AG10803 (cell line): ENCODE results near the gene C12orf60.
A peak's percentile ranks its signal among the peaks of the same experiment; 100 is the strongest.

Experiments
- DNase-seq: peaks from one replicate; pipeline ENCODE4 v3.0.0; 2010; ENCODE audit warnings: low read depth
- H3K4me3 ChIP-seq: 2 replicates; pipeline ENCODE4 v1.5.1; 2011; ENCODE audit warnings: mild to moderate bottlenecking, low read length, control low read depth
- CTCF ChIP-seq: conservative IDR thresholded peaks from 2 replicates; pipeline ENCODE4 v1.5.1; 2011; ENCODE audit warnings: mild to moderate bottlenecking, low read length, control low read depth, inconsistent platforms

C12orf60 gene

GRCh38 chr12:14779834-14780233, 23.6 kb upstream of the C12orf60 start:
- no peak overlapping the region for H3K4me3 ChIP-seq
- no peak for TF ChIP-seq CTCF
- DNase-seq: no peak

- H3K4me3 ChIP-seq: peak overlapping the region; percentile 28; the same call in 1 of the 2 replicates
- no peak for DNase-seq
- no peak for TF ChIP-seq CTCF
These were observed 22.6 kb upstream of the C12orf60 start for GRCh38 chr12:14780859-14781258.

GRCh38 chr12:14781563-14781962, 21.9 kb upstream of the C12orf60 start:
- no peak for DNase-seq
- H3K4me3 ChIP-seq: no peak overlapping the region
- TF ChIP-seq CTCF: no peak

- no peak for DNase-seq
- no peak for TF ChIP-seq CTCF
- H3K4me3 ChIP-seq: no peak overlapping the region
These were observed 20.7 kb upstream of the C12orf60 start for GRCh38 chr12:14782756-14783155.

- H3K4me3 ChIP-seq: no peak overlapping the region
- DNase-seq: no peak
- TF ChIP-seq CTCF: no peak
These were observed 19.0 kb upstream of the C12orf60 start for GRCh38 chr12:14784471-14784870.

- TF ChIP-seq CTCF: no peak
- no peak for DNase-seq
- no peak overlapping the region for H3K4me3 ChIP-seq
These were observed 17.9 kb upstream of the C12orf60 start for GRCh38 chr12:14785568-14785967.

GRCh38 chr12:14795028-14795448, 8.4 kb upstream of the C12orf60 start:
- DNase-seq: no peak
- H3K4me3 ChIP-seq: no peak overlapping the region
- no peak for TF ChIP-seq CTCF
